ENCODE results near the gene CFAP46.

Gene CFAP46

DNA sequence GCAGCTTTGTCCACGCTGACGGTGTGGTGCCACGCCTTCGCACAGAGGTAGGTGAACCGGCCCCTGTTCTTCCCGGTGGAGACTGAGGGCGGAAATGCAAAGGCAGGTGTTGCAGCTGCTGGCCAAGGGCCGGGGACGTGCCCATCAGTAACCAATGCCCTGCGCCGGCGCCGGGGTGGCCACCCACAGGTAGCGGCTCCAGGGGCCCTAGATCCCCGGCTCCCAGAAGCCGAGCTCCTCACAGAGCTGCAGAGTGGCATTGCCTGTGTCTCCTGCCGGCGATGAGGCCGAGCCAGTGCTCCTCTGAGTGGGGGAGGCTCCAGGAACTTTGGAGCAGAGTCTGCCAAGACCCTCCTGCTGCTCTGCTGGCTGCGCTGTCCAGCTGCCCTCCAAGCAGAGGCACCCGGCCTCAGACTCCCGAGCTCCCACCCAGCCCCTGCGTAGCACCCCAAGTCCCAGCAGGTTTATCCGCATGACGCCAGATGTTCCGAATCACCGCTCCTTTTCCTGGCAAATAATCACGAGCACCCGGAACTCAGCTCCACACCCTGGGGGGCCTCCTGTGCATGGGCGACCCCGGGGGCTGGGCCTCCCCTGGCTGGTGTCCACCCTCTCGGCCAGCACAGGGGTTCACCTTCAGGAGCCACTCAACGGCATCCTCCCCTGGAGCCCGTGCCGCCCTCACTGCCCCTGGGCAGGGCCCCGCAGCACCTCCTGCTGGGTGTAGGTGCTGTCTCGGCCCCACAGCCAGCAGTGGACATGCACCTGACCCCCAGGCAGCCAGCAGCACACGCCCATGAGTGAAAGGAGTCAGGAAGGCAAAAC, 22.1 kb downstream of the CFAP46 start:
- Histone ChIP-seq H3K4me3 (ENCODE audit: low read depth in 1 of 2, low read length in 1 of 2) (no peak overlapping the region), H3K27ac (no peak overlapping the region), H3K27me3 (no peaks in the 10 kb centered on the region), H3K36me3 (no peaks in the 10 kb centered on the region), H3K4me1 (ENCODE audit: control insufficient read depth in 1 of 2, insufficient read depth in 1 of 2, low read depth in 1 of 2, low read length in 1 of 2) (no peaks in the 10 kb centered on the region), H3K9me3 (no peaks in the 10 kb centered on the region)
- TF ChIP-seq, protein P1, sequence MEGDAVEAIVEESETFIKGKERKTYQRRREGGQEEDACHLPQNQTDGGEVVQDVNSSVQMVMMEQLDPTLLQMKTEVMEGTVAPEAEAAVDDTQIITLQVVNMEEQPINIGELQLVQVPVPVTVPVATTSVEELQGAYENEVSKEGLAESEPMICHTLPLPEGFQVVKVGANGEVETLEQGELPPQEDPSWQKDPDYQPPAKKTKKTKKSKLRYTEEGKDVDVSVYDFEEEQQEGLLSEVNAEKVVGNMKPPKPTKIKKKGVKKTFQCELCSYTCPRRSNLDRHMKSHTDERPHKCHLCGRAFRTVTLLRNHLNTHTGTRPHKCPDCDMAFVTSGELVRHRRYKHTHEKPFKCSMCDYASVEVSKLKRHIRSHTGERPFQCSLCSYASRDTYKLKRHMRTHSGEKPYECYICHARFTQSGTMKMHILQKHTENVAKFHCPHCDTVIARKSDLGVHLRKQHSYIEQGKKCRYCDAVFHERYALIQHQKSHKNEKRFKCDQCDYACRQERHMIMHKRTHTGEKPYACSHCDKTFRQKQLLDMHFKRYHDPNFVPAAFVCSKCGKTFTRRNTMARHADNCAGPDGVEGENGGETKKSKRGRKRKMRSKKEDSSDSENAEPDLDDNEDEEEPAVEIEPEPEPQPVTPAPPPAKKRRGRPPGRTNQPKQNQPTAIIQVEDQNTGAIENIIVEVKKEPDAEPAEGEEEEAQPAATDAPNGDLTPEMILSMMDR (IDR thresholded peaks at IDR 0.05) = no peak

DNA sequence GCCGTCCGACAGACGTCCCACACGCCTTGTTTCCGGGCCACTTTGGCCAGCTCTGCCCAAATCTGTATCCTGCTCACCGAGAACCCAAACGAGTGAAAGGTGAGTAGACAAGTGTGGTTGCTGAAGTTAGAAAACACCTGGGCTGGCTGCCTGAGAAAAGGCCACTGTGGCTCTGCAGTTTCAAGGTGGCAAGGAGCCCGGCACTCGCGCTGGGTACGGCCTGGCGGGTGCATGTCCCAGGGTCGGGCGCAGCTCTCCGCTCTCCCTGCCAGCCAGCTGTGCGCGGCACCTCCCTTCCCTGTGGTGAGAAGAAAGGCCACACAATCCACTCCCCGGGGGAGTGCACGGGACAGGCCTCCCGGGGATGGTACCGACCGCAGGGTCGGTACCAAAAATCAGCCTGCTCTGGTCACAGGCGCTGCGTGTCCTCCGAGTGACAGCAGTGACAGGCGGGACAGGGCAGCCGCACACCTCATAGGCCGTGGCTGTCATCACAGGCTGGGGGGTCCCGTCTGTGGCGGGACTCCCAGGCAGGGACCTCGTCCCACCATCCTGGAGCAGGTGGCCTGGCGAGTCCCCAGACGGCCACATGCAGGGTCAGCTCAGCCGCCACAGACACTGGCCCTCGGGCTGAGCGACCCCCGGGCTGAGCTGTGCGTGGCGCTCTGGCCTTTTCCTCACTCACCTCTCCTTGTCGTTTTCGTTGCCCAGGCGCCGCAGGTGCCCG, 22.8 kb downstream of the CFAP46 start:
- Histone ChIP-seq H3K27me3 (no peaks in the 10 kb centered on the region), H3K9me3 (no peaks in the 10 kb centered on the region), H3K36me3 (no peaks in the 10 kb centered on the region), H3K27ac (no peak overlapping the region), H3K4me3 (ENCODE audit: low read depth in 1 of 2, low read length in 1 of 2) (no peak overlapping the region), H3K4me1 (ENCODE audit: control insufficient read depth in 1 of 2, insufficient read depth in 1 of 2, low read depth in 1 of 2, low read length in 1 of 2) (no peaks in the 10 kb centered on the region)
- TF ChIP-seq, protein P1 (IDR thresholded peaks at IDR 0.05) = no peak

DNA sequence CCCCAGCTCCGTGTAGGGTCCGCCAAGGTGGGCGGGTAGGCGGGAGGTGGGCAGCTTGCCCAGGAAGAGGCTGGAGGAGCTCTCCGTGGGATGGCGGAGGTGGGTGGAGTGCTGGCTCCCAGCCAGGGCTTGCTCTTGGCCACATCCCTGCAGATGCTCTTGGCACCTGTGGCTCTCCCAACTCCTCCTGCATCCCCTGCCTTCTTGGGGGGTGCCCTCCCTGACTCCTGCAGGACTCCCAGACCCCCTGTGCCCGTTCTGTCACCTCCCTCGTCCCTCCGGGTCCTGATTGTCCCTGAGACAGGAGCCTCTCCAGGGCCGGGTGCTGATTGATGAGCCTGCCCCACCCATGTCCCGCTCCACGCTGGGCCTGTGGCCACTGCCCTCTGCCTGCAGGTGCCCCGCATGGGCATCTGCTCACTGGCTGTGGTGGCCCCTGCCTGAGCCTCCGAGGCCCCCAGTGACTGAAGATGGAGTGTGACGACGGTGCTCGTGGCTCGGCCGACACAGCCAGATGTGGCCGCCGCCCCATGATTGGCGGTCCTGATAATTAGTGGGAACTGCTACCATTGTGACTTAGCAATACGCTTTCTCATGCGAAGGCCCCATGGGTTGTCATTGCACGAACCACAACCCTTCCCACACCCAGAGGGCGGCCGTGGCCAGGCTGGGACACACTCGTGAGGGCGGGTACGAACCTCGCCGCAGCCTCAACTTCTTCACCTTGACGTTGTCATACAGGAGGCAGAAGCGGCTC, 23.6 kb downstream of the CFAP46 start:
- TF ChIP-seq, protein P1 (IDR thresholded peaks at IDR 0.05) = no peak
- no peaks in the 10 kb centered on the region for H3K9me3 ChIP-seq
- no peaks in the 10 kb centered on the region for H3K36me3 ChIP-seq
- H3K4me1 ChIP-seq (ENCODE audit: control insufficient read depth in 1 of 2, insufficient read depth in 1 of 2, low read depth in 1 of 2, low read length in 1 of 2) = no peaks in the 10 kb centered on the region
- H3K4me3 ChIP-seq (ENCODE audit: low read depth in 1 of 2, low read length in 1 of 2) = no peak overlapping the region
- H3K27ac ChIP-seq = no peak overlapping the region
- no peaks in the 10 kb centered on the region for H3K27me3 ChIP-seq

DNA sequence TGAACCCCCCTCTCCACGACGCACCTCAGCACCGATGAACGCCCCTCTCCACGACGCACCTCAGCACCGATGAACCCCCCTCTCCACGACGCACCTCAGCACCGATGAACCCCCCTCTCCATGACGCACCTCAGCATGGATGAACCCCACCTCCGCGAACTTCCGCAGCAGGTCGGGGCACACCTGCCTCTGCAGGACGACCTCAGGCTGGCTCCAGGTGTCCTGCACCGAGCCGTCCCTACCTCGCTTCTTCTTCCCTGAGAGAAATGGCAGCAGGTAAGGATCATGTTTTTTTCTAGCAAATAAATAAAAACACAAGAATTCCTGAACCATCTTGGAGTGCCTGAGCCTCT, 24.1 kb downstream of the CFAP46 start:
- Histone ChIP-seq H3K9me3 (no peaks in the 10 kb centered on the region), H3K27me3 (peaks cover under 1% of the 10 kb centered on the region), H3K4me3 (ENCODE audit: low read depth in 1 of 2, low read length in 1 of 2) (no peak overlapping the region), H3K36me3 (no peaks in the 10 kb centered on the region), H3K27ac (no peak overlapping the region), H3K4me1 (ENCODE audit: control insufficient read depth in 1 of 2, insufficient read depth in 1 of 2, low read depth in 1 of 2, low read length in 1 of 2) (no peaks in the 10 kb centered on the region)
- TF ChIP-seq, protein P1 (IDR thresholded peaks at IDR 0.05) = no peak

- no peaks in the 10 kb centered on the region for H3K4me1 ChIP-seq (ENCODE audit: control insufficient read depth in 1 of 2, insufficient read depth in 1 of 2, low read depth in 1 of 2, low read length in 1 of 2)
- TF ChIP-seq, protein P1 (IDR thresholded peaks at IDR 0.05) = no peak
- H3K27ac ChIP-seq = no peak overlapping the region
- H3K27me3 ChIP-seq = peaks cover 6% of the 10 kb centered on the region
- H3K9me3 ChIP-seq = no peaks in the 10 kb centered on the region
- H3K4me3 ChIP-seq (ENCODE audit: low read depth in 1 of 2, low read length in 1 of 2) = no peak overlapping the region
- H3K36me3 ChIP-seq = no peaks in the 10 kb centered on the region
Measured at GRCh38 chr10:132916956-132917666, 25.3 kb downstream of the CFAP46 start.

All from neutrophil (primary cell).